A549 (cell line): ENCODE data around the gene PLA2G2D. TPM values are rescaled to one million over a fixed set of nuclear protein-coding genes. Genes with fewer than 3 reads are reported as not detected.

ENCODE experiments used
- ATAC-seq, 2 experiments: fragments of 200-7000 bp in 1 of 2; fragments of >200 bp in 1 of 2; cut with Nextera tagmentation in 1 of 2; cut with Tn5 transposase in 1 of 2; 3 replicates each; pipeline versions ENCODE4 v1.8.0 to v1.9.1; 2018 to 2020; ENCODE audit warnings: mild to moderate bottlenecking in 1 of 2, moderate library complexity in 1 of 2
- CTCF ChIA-PET: fragments of 300-600 bp; sonication (Branson Sonifier 250); formaldehyde crosslinking; extraction: SDS; loops from one replicate; lab custom pipeline; 2021; ENCODE audit warnings: antibody characterized with exemption, inconsistent platforms; lab: Yijun Ruan, JAX
- POLR2A ChIA-PET: fragments of 350-600 bp; formaldehyde crosslinking; extraction: SDS; loops from one replicate; lab custom pipeline; 2021; ENCODE audit warnings: antibody characterized with exemption, inconsistent platforms; lab: Yijun Ruan, JAX
- DNase-seq, 2 experiments: peaks; one replicate each; pipeline versions ENCODE4 v3.0.0 to v3.0.0-alpha.2; 2011 to 2016; ENCODE audit warnings: low read depth in 1 of 2, low spot score in 1 of 2
- FAIRE-seq: peaks from 2 replicates; lab custom pipeline; 2011; peaks lifted over from hg19 to GRCh38; lab: Jason Lieb, UNC
- H3K27ac ChIP-seq, 2 experiments: fragments of >200 bp; sonication (Bioruptor Twin); formaldehyde crosslinking; 3 replicates each; pipeline ENCODE4 v1.5.1; 2016 to 2017
- H3K4me1 ChIP-seq: fragments of >200 bp; sonication (Bioruptor Twin); formaldehyde crosslinking; 3 replicates; pipeline ENCODE4 v1.6.1; 2016
- H3K4me2 ChIP-seq: fragments of >200 bp; sonication (Bioruptor Twin); formaldehyde crosslinking; 3 replicates; pipeline ENCODE4 v1.6.1; 2016
- H3K4me3 ChIP-seq: fragments of >200 bp; sonication (Bioruptor Twin); formaldehyde crosslinking; 3 replicates; pipeline ENCODE4 v1.5.1; 2016
- H3K9me3 ChIP-seq: fragments of >200 bp; sonication (Bioruptor Twin); formaldehyde crosslinking; 3 replicates; pipeline ENCODE4 v1.6.1; 2016
- BHLHE40 ChIP-seq: IDR thresholded peaks from 2 replicates; pipeline ENCODE4 v1.6.1; 2012; ENCODE audit warnings: low read depth, low read length, inconsistent platforms
- CBX8 ChIP-seq: fragments of 200-600 bp; sonication (generic); IDR thresholded peaks from 2 replicates; pipeline ENCODE4 v1.6.1; 2016
- CHD2 ChIP-seq: fragments of 150-350 bp; IDR thresholded peaks from 2 replicates; pipeline ENCODE4 v1.6.1; 2014; ENCODE audit warnings: low read length; ENCODE audit not compliant: partially characterized antibody
- EHF ChIP-seq: fragments of 250-450 bp; sonication (Bioruptor Pico); IDR thresholded peaks from 2 replicates; pipeline ENCODE4 v1.5.0; 2020; ENCODE audit warnings: mild to moderate bottlenecking
- EHMT2 ChIP-seq: fragments of 200-600 bp; sonication (generic); IDR thresholded peaks from 2 replicates; pipeline ENCODE4 v1.6.1; 2016; ENCODE audit warnings: antibody characterized with exemption, low read depth, mild to moderate bottlenecking, moderate library complexity
- EP300 ChIP-seq, 2 experiments: fragments of >200 bp; sonication (Bioruptor Twin); formaldehyde crosslinking; IDR thresholded peaks; 2 replicates in 1 of 2; 3 replicates in 1 of 2; pipeline ENCODE4 v1.6.1; 2016 to 2017
- ESRRA ChIP-seq: fragments of 150-350 bp; IDR thresholded peaks from 2 replicates; pipeline ENCODE4 v1.6.1; 2014; ENCODE audit warnings: mild to moderate bottlenecking, low read length, borderline replicate concordance
- FOSB ChIP-seq: fragments of 250-450 bp; sonication (Bioruptor Pico); IDR thresholded peaks from 2 replicates; pipeline ENCODE4 v1.5.0; 2020; ENCODE audit warnings: mild to moderate bottlenecking, moderate library complexity
- FOSL2 ChIP-seq, 2 experiments: fragments of 450-650 bp in 1 of 2; fragments of >200 bp in 1 of 2; sonication (Bioruptor Twin) in 1 of 2; formaldehyde crosslinking; IDR thresholded peaks; 2 replicates each; pipeline versions ENCODE4 v1.5.0 to v1.6.1; 2016 to 2020; ENCODE audit warnings: mild to moderate bottlenecking in 1 of 2, moderate library complexity in 1 of 2
- GATA3 ChIP-seq: IDR thresholded peaks from 2 replicates; pipeline ENCODE4 v1.6.1; 2012; ENCODE audit warnings: borderline replicate concordance
- JUN ChIP-seq, 2 experiments: fragments of >200 bp; sonication (Bioruptor Twin); formaldehyde crosslinking; IDR thresholded peaks; 2 replicates in 1 of 2; 3 replicates in 1 of 2; pipeline ENCODE4 v1.6.1; 2016 to 2017
- MYC ChIP-seq: IDR thresholded peaks from 2 replicates; pipeline ENCODE4 v1.6.1; 2012; ENCODE audit warnings: mild to moderate bottlenecking, inconsistent platforms, low read length, improper control_type of control experiment, borderline replicate concordance
- NPAS2 ChIP-seq: fragments of 250-450 bp; sonication (Bioruptor Pico); IDR thresholded peaks from 2 replicates; pipeline ENCODE4 v1.8.0; 2022; ENCODE audit warnings: mild to moderate bottlenecking, moderate library complexity, borderline replicate concordance
- TP53 ChIP-seq: fragments of 250-450 bp; sonication (Bioruptor Pico); IDR thresholded peaks from 2 replicates; pipeline ENCODE4 v1.5.0; 2021; ENCODE audit warnings: mild to moderate bottlenecking, moderate library complexity
- WGBS: methylation state at CpG from one replicate; pipeline ENCODE4 v1.1.6; 2017; ENCODE audit errors: missing lambda C conversion rate; 5-methylcytosine and 5-hydroxymethylcytosine counted together
- polyA plus RNA-seq, 4 experiments: library from polyadenylated mRNA; depleted of rRNA in 3 of 4; stranded (reverse); fragments of >200 nt; fragmentation: RNase III in 1 of 4; extraction: RNeasy Plus Mini Kit Qiagen cat#74134 plus additional on column Dnase treatment in 1 of 4; gene quantifications; 2 replicates in 3 of 4; 3 replicates in 1 of 4; pipeline ENCODE4 v1.2.3, GENCODE V29; 2011 to 2017
- TF ChIP-seq, protein P1 (sequence below): fragments of >200 bp; sonication (Bioruptor Twin); formaldehyde crosslinking; IDR thresholded peaks from 3 replicates; pipeline ENCODE4 v1.5.1; 2016
- TF ChIP-seq, protein P2 (sequence below): IDR thresholded peaks from 2 replicates; pipeline ENCODE4 v1.6.1; 2012; ENCODE audit warnings: low read depth, borderline replicate concordance
- TF ChIP-seq, protein P3 (sequence below): fragments of 150-350 bp; IDR thresholded peaks from 2 replicates; pipeline ENCODE4 v1.6.1; 2014; ENCODE audit warnings: low read depth, mild to moderate bottlenecking, low read length
- TF ChIP-seq, protein P4 (sequence below): IDR thresholded peaks from 2 replicates; pipeline ENCODE4 v1.6.1; 2012
- TF ChIP-seq, protein P5 (sequence below): fragments of 250-450 bp; sonication (Bioruptor Pico); IDR thresholded peaks from 2 replicates; pipeline ENCODE4 v1.5.0; 2021; ENCODE audit warnings: mild to moderate bottlenecking, moderate library complexity, borderline replicate concordance
- TF ChIP-seq, protein P6 (sequence below): fragments of 200-600 bp; sonication (generic); IDR thresholded peaks from 2 replicates; pipeline ENCODE4 v1.6.1; 2016; ENCODE audit warnings: antibody characterized with exemption, mild to moderate bottlenecking, moderate library complexity

PLA2G2D gene
- polyA plus RNA-seq, 2 of the 4 experiments (the other 2 are of a cell fraction): not detected

DNA sequence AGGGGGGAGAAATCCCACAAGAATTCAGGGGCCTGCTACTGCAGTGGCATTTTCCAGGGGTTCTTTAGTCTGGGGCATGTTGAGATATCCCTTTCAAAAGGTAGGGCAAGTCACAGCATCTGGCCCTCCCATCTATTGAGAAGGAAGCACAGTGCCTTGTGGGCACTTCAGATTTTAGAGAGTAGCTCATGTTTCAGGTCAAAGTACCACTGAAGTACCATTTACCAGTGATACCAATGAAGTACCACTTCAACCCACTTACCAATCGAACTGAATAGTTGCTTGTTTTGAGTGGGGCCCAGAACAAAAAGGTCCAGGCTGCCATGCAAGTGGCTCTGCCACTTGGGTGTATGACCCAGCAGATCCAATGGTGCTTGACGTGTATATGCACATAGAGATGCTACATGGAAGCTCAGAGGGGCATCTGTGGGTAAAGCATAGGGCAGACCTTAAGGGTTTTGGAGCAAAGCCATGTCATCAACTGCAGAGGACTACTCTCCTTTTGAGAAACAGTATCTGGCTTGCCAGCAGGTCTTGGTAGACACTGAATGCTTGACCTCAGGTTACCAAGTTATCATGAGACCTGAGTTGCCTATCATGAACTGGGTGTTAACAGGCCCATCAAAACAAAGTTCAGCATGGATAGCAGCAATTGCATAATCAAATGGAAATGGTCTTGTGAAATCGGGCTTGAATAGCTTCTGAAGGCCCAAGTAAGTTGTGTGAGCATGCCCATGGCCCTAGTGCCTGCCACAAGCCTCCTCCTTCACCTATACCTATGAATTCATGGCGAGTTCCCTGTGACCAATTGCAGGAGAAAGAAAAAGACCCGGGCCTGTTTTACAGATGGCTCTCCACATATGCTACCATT is 23.5 kb downstream of the PLA2G2D start (continued):
- TF ChIP-seq, protein P1, sequence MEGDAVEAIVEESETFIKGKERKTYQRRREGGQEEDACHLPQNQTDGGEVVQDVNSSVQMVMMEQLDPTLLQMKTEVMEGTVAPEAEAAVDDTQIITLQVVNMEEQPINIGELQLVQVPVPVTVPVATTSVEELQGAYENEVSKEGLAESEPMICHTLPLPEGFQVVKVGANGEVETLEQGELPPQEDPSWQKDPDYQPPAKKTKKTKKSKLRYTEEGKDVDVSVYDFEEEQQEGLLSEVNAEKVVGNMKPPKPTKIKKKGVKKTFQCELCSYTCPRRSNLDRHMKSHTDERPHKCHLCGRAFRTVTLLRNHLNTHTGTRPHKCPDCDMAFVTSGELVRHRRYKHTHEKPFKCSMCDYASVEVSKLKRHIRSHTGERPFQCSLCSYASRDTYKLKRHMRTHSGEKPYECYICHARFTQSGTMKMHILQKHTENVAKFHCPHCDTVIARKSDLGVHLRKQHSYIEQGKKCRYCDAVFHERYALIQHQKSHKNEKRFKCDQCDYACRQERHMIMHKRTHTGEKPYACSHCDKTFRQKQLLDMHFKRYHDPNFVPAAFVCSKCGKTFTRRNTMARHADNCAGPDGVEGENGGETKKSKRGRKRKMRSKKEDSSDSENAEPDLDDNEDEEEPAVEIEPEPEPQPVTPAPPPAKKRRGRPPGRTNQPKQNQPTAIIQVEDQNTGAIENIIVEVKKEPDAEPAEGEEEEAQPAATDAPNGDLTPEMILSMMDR: no peak
- TF ChIP-seq GATA3: no peak
- TF ChIP-seq FOSB (CRISPR knock-in tag): no peak
- TF ChIP-seq JUN (IDR thresholded peaks at IDR 0.05): no peak
- no peak for TF ChIP-seq CBX8
- TF ChIP-seq CHD2: no peak
- no peak for TF ChIP-seq EHMT2
- TF ChIP-seq, protein P2, sequence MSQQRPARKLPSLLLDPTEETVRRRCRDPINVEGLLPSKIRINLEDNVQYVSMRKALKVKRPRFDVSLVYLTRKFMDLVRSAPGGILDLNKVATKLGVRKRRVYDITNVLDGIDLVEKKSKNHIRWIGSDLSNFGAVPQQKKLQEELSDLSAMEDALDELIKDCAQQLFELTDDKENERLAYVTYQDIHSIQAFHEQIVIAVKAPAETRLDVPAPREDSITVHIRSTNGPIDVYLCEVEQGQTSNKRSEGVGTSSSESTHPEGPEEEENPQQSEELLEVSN: no peak
- no peak for TF ChIP-seq TP53 (CRISPR knock-in tag)

DNA sequence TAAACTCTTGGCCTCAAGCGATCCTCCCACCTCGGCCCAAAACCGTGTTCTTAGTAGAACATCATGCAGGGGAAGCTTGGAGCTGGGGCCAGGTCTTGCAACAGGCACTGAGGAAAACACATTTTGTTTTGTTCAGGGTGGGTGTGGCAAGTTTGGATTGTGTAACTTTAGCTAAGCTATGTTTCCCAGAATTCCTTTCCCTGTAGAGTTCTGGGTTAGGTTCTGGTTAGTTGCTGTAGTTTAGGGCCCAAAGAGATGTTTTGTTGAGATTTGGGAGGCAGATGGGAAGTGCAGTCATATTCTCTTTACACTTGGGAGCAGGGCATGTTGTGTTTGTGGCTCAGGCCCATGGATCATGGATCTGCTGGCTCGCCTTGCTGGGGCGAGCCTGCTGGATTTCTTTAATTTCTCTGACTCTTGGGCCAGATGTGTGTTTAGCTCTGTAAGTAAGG is 25.4 kb downstream of the PLA2G2D start:
- Histone ChIP-seq H3K4me2 (no peak overlapping the region), H3K9me3 (peaks cover 11% of the 10 kb centered on the region; the same call in 1 of the 3 replicates), H3K27ac (no peak overlapping the region), H3K4me1 (no peaks in the 10 kb centered on the region), H3K4me3 (no peak overlapping the region)
- ChIA-PET POLR2A (no interaction called here), CTCF (interaction anchor here (0.5 kb wide), 1 partner anchor 141 kb away, joined by 3 read pairs; no protein-coding TSS in a partner anchor)
- ATAC-seq (no peak), DNase-seq (no peak), FAIRE-seq (no peak)
- WGBS: 40% methylated on average over 5 of the region's 5 CpGs
- TF ChIP-seq, protein P3, sequence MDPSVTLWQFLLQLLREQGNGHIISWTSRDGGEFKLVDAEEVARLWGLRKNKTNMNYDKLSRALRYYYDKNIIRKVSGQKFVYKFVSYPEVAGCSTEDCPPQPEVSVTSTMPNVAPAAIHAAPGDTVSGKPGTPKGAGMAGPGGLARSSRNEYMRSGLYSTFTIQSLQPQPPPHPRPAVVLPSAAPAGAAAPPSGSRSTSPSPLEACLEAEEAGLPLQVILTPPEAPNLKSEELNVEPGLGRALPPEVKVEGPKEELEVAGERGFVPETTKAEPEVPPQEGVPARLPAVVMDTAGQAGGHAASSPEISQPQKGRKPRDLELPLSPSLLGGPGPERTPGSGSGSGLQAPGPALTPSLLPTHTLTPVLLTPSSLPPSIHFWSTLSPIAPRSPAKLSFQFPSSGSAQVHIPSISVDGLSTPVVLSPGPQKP: no peak
- TF ChIP-seq FOSL2 (IDR thresholded peaks at IDR 0.05) (no peak), FOSL2 (CRISPR knock-in tag; IDR thresholded peaks at IDR 0.05) (no peak), ESRRA (no peak), NPAS2 (CRISPR knock-in tag) (no peak), FOSB (CRISPR knock-in tag) (no peak), EP300 (IDR thresholded peaks at IDR 0.05) (no peak)
- TF ChIP-seq, protein P4, sequence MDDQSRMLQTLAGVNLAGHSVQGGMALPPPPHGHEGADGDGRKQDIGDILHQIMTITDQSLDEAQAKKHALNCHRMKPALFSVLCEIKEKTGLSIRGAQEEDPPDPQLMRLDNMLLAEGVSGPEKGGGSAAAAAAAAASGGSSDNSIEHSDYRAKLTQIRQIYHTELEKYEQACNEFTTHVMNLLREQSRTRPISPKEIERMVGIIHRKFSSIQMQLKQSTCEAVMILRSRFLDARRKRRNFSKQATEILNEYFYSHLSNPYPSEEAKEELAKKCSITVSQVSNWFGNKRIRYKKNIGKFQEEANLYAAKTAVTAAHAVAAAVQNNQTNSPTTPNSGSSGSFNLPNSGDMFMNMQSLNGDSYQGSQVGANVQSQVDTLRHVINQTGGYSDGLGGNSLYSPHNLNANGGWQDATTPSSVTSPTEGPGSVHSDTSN: no peak

DNA sequence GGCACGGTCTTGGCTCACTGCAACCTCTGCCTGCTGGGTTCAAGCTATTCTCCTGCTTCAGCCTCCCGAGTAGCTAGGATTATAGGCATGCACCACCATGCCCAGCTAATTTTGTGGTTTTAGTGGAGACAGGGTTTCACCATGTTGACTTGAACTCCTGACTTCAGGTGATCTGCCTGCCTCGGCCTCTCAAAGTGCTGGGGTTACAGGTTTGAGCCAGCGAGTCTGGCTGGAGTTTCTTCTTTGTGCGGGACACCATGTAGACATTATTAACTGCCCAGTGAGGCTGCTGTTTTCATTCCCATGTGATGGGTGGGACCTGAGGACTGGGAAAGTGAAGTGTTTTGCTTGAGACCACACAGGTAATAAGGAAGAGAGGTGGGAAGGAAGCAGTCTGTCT is 26.0 kb downstream of the PLA2G2D start:
- Histone ChIP-seq H3K9me3 (peaks cover 11% of the 10 kb centered on the region; the same call in 1 of the 3 replicates), H3K4me3 (no peak overlapping the region), H3K27ac (no peak overlapping the region), H3K4me2 (no peak overlapping the region), H3K4me1 (no peaks in the 10 kb centered on the region)
- POLR2A ChIA-PET: no interaction called here
- ATAC-seq: no peak
- WGBS: 58% methylated on average over 3 of the region's 5 CpGs
- CTCF ChIA-PET: interaction anchor here (4.0 kb wide), 1 partner anchor 8 kb away, joined by 18 read pairs; no protein-coding TSS in a partner anchor
- FAIRE-seq: no peak
- no peak for DNase-seq
- TF ChIP-seq CHD2: no peak
- TF ChIP-seq MYC: no peak
- TF ChIP-seq CBX8: no peak
- no peak for TF ChIP-seq FOSL2 (IDR thresholded peaks at IDR 0.05)
- no peak for TF ChIP-seq FOSL2 (CRISPR knock-in tag; IDR thresholded peaks at IDR 0.05)
- TF ChIP-seq, protein P5, sequence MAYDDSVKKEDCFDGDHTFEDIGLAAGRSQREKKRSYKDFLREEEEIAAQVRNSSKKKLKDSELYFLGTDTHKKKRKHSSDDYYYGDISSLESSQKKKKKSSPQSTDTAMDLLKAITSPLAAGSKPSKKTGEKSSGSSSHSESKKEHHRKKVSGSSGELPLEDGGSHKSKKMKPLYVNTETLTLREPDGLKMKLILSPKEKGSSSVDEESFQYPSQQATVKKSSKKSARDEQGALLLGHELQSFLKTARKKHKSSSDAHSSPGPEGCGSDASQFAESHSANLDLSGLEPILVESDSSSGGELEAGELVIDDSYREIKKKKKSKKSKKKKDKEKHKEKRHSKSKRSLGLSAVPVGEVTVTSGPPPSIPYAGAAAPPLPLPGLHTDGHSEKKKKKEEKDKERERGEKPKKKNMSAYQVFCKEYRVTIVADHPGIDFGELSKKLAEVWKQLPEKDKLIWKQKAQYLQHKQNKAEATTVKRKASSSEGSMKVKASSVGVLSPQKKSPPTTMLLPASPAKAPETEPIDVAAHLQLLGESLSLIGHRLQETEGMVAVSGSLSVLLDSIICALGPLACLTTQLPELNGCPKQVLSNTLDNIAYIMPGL (CRISPR knock-in tag): no peak
- no peak for TF ChIP-seq EHF
- TF ChIP-seq, protein P6, sequence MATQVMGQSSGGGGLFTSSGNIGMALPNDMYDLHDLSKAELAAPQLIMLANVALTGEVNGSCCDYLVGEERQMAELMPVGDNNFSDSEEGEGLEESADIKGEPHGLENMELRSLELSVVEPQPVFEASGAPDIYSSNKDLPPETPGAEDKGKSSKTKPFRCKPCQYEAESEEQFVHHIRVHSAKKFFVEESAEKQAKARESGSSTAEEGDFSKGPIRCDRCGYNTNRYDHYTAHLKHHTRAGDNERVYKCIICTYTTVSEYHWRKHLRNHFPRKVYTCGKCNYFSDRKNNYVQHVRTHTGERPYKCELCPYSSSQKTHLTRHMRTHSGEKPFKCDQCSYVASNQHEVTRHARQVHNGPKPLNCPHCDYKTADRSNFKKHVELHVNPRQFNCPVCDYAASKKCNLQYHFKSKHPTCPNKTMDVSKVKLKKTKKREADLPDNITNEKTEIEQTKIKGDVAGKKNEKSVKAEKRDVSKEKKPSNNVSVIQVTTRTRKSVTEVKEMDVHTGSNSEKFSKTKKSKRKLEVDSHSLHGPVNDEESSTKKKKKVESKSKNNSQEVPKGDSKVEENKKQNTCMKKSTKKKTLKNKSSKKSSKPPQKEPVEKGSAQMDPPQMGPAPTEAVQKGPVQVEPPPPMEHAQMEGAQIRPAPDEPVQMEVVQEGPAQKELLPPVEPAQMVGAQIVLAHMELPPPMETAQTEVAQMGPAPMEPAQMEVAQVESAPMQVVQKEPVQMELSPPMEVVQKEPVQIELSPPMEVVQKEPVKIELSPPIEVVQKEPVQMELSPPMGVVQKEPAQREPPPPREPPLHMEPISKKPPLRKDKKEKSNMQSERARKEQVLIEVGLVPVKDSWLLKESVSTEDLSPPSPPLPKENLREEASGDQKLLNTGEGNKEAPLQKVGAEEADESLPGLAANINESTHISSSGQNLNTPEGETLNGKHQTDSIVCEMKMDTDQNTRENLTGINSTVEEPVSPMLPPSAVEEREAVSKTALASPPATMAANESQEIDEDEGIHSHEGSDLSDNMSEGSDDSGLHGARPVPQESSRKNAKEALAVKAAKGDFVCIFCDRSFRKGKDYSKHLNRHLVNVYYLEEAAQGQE: no peak
- TF ChIP-seq BHLHE40: no peak
- no peak for TF ChIP-seq NPAS2 (CRISPR knock-in tag)
